Karpas-422 (cell line): ENCODE data around the gene CRMP1. TPM values are rescaled to one million over a fixed set of nuclear protein-coding genes. Genes with fewer than 3 reads are reported as not detected.
"Not testable (repeated sequence)": the region's sequence is repeated elsewhere in the genome, so short reads cannot be mapped to it uniquely, and the experiment has no call there.

Experiments
- DNase-seq: peaks from one replicate; pipeline ENCODE4 v3.0.0-alpha.2; 2015
- H2AFZ ChIP-seq: fragments of 200-600 bp; sonication (generic); 2 replicates; pipeline ENCODE4 v1.6.1; 2014; ENCODE audit warnings: antibody characterized with exemption, low read length, mixed read lengths
- H3K27ac ChIP-seq: fragments of 200-600 bp; sonication (generic); 2 replicates; pipeline ENCODE4 v1.5.1; 2014; ENCODE audit warnings: mild to moderate bottlenecking, low read length, moderate library complexity
- H3K27me3 ChIP-seq: fragments of 200-600 bp; sonication (generic); 2 replicates; pipeline ENCODE4 v1.6.1; 2014; ENCODE audit warnings: low read length, mixed read lengths
- H3K36me3 ChIP-seq: fragments of 200-600 bp; sonication (generic); 2 replicates; pipeline ENCODE4 v1.6.1; 2014; ENCODE audit warnings: low read length, mixed read lengths; ENCODE audit not compliant: insufficient read depth
- H3K4me1 ChIP-seq: fragments of 200-600 bp; sonication (generic); 2 replicates; pipeline ENCODE4 v1.6.1; 2014; ENCODE audit warnings: mild to moderate bottlenecking, low read length, mixed read lengths
- H3K4me2 ChIP-seq: fragments of 200-600 bp; sonication (generic); 2 replicates; pipeline ENCODE4 v1.6.1; 2014; ENCODE audit warnings: low read length, low read depth, mild to moderate bottlenecking; ENCODE audit not compliant: poor library complexity, severe bottlenecking
- H3K4me3 ChIP-seq: fragments of 200-600 bp; sonication (generic); 2 replicates; pipeline ENCODE4 v1.5.1; 2014; ENCODE audit warnings: mild to moderate bottlenecking, antibody characterized with exemption, low read length, mixed read lengths
- H3K79me2 ChIP-seq: fragments of 200-600 bp; sonication (generic); 2 replicates; pipeline ENCODE4 v1.6.1; 2014; ENCODE audit warnings: mild to moderate bottlenecking, low read length, mixed read lengths
- H3K9ac ChIP-seq: fragments of 200-600 bp; sonication (generic); 2 replicates; pipeline ENCODE4 v1.6.0; 2014; ENCODE audit warnings: low read length
- H3K9me2 ChIP-seq: fragments of 200-600 bp; sonication (generic), shearing (Covaris generic); replicated peaks from 2 replicates; pipeline ENCODE4 v1.6.0; 2014; ENCODE audit warnings: mild to moderate bottlenecking, low read length, moderate library complexity; ENCODE audit not compliant: insufficient read depth
- H3K9me3 ChIP-seq: fragments of 300-700, 200-600 bp; sonication (generic); 2 replicates; pipeline ENCODE4 v1.6.1; 2014; ENCODE audit warnings: low read length, mixed read lengths
- H4K20me1 ChIP-seq: fragments of 200-600 bp; sonication (generic); 2 replicates; pipeline ENCODE4 v1.6.1; 2014; ENCODE audit warnings: mild to moderate bottlenecking, antibody characterized with exemption, low read length, low read depth; ENCODE audit not compliant: insufficient read depth
- total RNA-seq: library from RNA; depleted of rRNA; stranded (reverse); fragments of >200 nt; shearing (Covaris generic); gene quantifications from 2 replicates; pipeline ENCODE4 v1.2.3, GENCODE V29; 2014; ENCODE audit warnings: low replicate concordance

CRMP1 gene
- total RNA-seq, 1 experiment from 2014 or later = 0.48 TPM

- Histone ChIP-seq H3K9me3 (no peaks in the 10 kb centered on the region), H2AFZ (no peak overlapping the region), H3K9me2 (no peaks in the 10 kb centered on the region), H3K4me2 (no peak overlapping the region), H3K27ac (no peak overlapping the region), H3K36me3 (no peaks in the 10 kb centered on the region), H3K79me2 (no peaks in the 10 kb centered on the region), H3K27me3 (no peaks in the 10 kb centered on the region), H4K20me1 (no peaks in the 10 kb centered on the region), H3K9ac (no peak overlapping the region), H3K4me1 (no peaks in the 10 kb centered on the region), H3K4me3 (no peak overlapping the region)
- DNase-seq = no peak
Observed at GRCh38 chr4:5815641-5816040, 77.2 kb downstream of the CRMP1 start.

GRCh38 chr4:5814421-5814820, 78.5 kb downstream of the CRMP1 start:
- Histone ChIP-seq H3K79me2 (no peaks in the 10 kb centered on the region), H4K20me1 (no peaks in the 10 kb centered on the region), H3K4me1 (no peaks in the 10 kb centered on the region), H3K36me3 (no peaks in the 10 kb centered on the region), H3K4me2 (no peak overlapping the region), H3K9me2 (no peaks in the 10 kb centered on the region), H3K9me3 (no peaks in the 10 kb centered on the region), H3K27ac (no peak overlapping the region), H3K27me3 (no peaks in the 10 kb centered on the region), H2AFZ (no peak overlapping the region), H3K9ac (no peak overlapping the region), H3K4me3 (no peak overlapping the region)
- no peak for DNase-seq

GRCh38 chr4:5813882-5814255, 79.0 kb downstream of the CRMP1 start:
- Histone ChIP-seq H3K4me2 (no peak overlapping the region), H4K20me1 (no peaks in the 10 kb centered on the region), H3K4me1 (no peaks in the 10 kb centered on the region), H3K9ac (no peak overlapping the region), H3K9me3 (no peaks in the 10 kb centered on the region), H3K27ac (no peak overlapping the region), H3K9me2 (no peaks in the 10 kb centered on the region), H3K36me3 (no peaks in the 10 kb centered on the region), H3K4me3 (no peak overlapping the region), H3K27me3 (no peaks in the 10 kb centered on the region), H2AFZ (no peak overlapping the region), H3K79me2 (no peaks in the 10 kb centered on the region)
- no peak for DNase-seq

GRCh38 chr4:5812506-5813229, 80.2 kb downstream of the CRMP1 start:
- Histone ChIP-seq H3K36me3 (no peaks in the 10 kb centered on the region), H3K79me2 (no peaks in the 10 kb centered on the region), H3K27me3 (no peaks in the 10 kb centered on the region), H3K4me3 (no peak overlapping the region), H3K9me3 (no peaks in the 10 kb centered on the region), H3K4me2 (no peak overlapping the region), H2AFZ (no peak overlapping the region), H3K9ac (no peak overlapping the region), H4K20me1 (no peaks in the 10 kb centered on the region), H3K27ac (no peak overlapping the region), H3K4me1 (no peaks in the 10 kb centered on the region), H3K9me2 (no peaks in the 10 kb centered on the region)
- DNase-seq = peak; percentile 92

GRCh38 chr4:5812057-5812456, 80.8 kb downstream of the CRMP1 start:
- H3K4me3 ChIP-seq, H3K27me3 ChIP-seq, H3K36me3 ChIP-seq, H3K27ac ChIP-seq, H3K79me2 ChIP-seq, H3K4me1 ChIP-seq, DNase-seq, H4K20me1 ChIP-seq, H3K9me3 ChIP-seq, H3K9me2 ChIP-seq, H3K9ac ChIP-seq, H2AFZ ChIP-seq, H3K4me2 ChIP-seq: not testable (repeated sequence)

GRCh38 chr4:5810770-5811430, 82.0 kb downstream of the CRMP1 start:
- Histone ChIP-seq H3K79me2 (no peaks in the 10 kb centered on the region), H3K4me1 (no peaks in the 10 kb centered on the region), H3K9me2 (no peaks in the 10 kb centered on the region), H3K36me3 (no peaks in the 10 kb centered on the region), H3K4me2 (no peak overlapping the region), H2AFZ (no peak overlapping the region), H3K9ac (no peak overlapping the region), H3K27ac (no peak overlapping the region), H3K9me3 (no peaks in the 10 kb centered on the region), H4K20me1 (no peaks in the 10 kb centered on the region), H3K4me3 (no peak overlapping the region), H3K27me3 (no peaks in the 10 kb centered on the region)
- no peak for DNase-seq

GRCh38 chr4:5810151-5810550, 82.7 kb downstream of the CRMP1 start:
- no peaks in the 10 kb centered on the region for H4K20me1 ChIP-seq
- H3K27me3 ChIP-seq = no peaks in the 10 kb centered on the region
- no peaks in the 10 kb centered on the region for H3K4me1 ChIP-seq
- H3K9ac ChIP-seq = no peak overlapping the region
- H3K9me2 ChIP-seq = no peaks in the 10 kb centered on the region
- H3K27ac ChIP-seq = no peak overlapping the region
- no peak for DNase-seq
- no peaks in the 10 kb centered on the region for H3K36me3 ChIP-seq
- no peaks in the 10 kb centered on the region for H3K9me3 ChIP-seq
- no peak overlapping the region for H3K4me3 ChIP-seq
- H2AFZ ChIP-seq = no peak overlapping the region
- H3K4me2 ChIP-seq = no peak overlapping the region
- no peaks in the 10 kb centered on the region for H3K79me2 ChIP-seq

- Histone ChIP-seq H3K36me3 (no peaks in the 10 kb centered on the region), H3K4me3 (no peak overlapping the region), H3K9me3 (no peaks in the 10 kb centered on the region), H3K9ac (no peak overlapping the region), H3K27ac (no peak overlapping the region), H3K9me2 (no peaks in the 10 kb centered on the region), H3K4me2 (no peak overlapping the region), H4K20me1 (no peaks in the 10 kb centered on the region), H2AFZ (no peak overlapping the region), H3K4me1 (no peaks in the 10 kb centered on the region), H3K79me2 (no peaks in the 10 kb centered on the region), H3K27me3 (no peaks in the 10 kb centered on the region)
- DNase-seq = no peak
Observed at GRCh38 chr4:5809216-5809776, 83.6 kb downstream of the CRMP1 start.
